Measurements from ENCODE around the gene OR2G3. TPM values are rescaled to one million over a fixed set of nuclear protein-coding genes. Genes with fewer than 3 reads are reported as not detected.

The OR2G3 gene
- total and polyA plus RNA-seq, 9 of the 15 experiments (the other 6 are each of a cell fraction or from before 2014, with no cell fraction given): not detected

DNA sequence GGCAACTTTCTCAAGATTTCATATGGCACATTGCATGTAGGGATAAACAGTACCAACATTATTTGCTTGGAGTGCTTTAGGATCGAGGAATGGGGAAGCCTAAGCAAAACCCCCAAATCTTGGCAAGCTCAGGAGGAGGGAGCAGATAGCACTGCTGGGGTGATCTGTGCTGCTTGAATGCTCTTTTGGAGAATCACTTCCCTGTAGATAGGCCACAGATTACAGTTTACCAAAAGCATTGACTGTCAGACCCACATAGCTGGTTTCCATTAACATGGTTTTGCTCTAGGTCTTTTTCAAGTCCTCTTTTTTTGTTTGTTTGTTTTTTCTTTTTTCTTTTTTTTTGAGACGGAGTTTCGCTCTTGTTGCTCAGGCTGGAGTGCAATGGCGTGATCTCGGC, 37.4 kb downstream of the OR2G3 start (continued):
- TF ChIP-seq ZNF12 (CRISPR knock-in tag; IDR thresholded peaks at IDR 0.05): no peak
- no peak for TF ChIP-seq PRMT5 (CRISPR knock-in tag; IDR thresholded peaks at IDR 0.05)
- TF ChIP-seq ZBTB17 (CRISPR knock-in tag; IDR thresholded peaks at IDR 0.05): no peak
- no peak for TF ChIP-seq KLF13 (tag; IDR thresholded peaks at IDR 0.05; ENCODE audit: borderline replicate concordance, low read depth)
- TF ChIP-seq, protein P1, sequence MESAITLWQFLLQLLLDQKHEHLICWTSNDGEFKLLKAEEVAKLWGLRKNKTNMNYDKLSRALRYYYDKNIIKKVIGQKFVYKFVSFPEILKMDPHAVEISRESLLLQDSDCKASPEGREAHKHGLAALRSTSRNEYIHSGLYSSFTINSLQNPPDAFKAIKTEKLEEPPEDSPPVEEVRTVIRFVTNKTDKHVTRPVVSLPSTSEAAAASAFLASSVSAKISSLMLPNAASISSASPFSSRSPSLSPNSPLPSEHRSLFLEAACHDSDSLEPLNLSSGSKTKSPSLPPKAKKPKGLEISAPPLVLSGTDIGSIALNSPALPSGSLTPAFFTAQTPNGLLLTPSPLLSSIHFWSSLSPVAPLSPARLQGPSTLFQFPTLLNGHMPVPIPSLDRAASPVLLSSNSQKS (CRISPR knock-in tag; IDR thresholded peaks at IDR 0.05): no peak
- TF ChIP-seq, protein P2, sequence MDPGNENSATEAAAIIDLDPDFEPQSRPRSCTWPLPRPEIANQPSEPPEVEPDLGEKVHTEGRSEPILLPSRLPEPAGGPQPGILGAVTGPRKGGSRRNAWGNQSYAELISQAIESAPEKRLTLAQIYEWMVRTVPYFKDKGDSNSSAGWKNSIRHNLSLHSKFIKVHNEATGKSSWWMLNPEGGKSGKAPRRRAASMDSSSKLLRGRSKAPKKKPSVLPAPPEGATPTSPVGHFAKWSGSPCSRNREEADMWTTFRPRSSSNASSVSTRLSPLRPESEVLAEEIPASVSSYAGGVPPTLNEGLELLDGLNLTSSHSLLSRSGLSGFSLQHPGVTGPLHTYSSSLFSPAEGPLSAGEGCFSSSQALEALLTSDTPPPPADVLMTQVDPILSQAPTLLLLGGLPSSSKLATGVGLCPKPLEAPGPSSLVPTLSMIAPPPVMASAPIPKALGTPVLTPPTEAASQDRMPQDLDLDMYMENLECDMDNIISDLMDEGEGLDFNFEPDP (CRISPR knock-in tag; IDR thresholded peaks at IDR 0.05): no peak

DNA sequence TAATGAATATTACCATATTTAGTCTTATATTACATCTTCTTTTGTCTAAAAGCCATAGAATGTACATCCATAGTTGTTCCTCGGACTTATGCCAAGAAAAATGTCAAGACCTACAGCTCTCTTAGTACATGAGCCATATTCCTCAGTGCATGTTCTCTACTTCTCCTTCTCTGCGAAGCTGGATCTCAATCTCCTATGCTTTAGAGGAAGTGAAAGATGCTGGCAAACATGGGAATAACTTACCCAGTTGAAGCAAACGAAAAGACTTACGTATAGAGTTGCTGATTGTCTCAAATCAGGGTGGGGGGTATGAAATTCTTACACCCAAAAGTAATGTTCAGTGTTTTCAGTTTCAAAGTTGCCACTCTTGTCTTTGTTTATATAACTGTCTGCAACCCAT, 41.5 kb downstream of the OR2G3 start:
- Histone ChIP-seq H3K4me1 (replicated peaks in 1 of 2; ENCODE audit: control insufficient read depth in 2 of 2, insufficient read depth in 2 of 2, low read length in 2 of 2) (no peaks in the 10 kb centered on the region), H3K4me3 (no peak overlapping the region), H3K79me2 (ENCODE audit: control insufficient read depth, insufficient read depth, low read length) (no peaks in the 10 kb centered on the region), H3K27ac (ENCODE audit: extremely low read depth, low read depth, low read length) (no peak overlapping the region), H3K4me2 (ENCODE audit: insufficient read depth, low read length) (no peak overlapping the region), H3K9ac (ENCODE audit: insufficient read depth in 1 of 2, low read depth in 2 of 2, low read length in 2 of 2) (no peak overlapping the region), H4K20me1 (replicated peaks; ENCODE audit: control insufficient read depth, insufficient read depth, low read length) (no peaks in the 10 kb centered on the region), H3K27me3 (ENCODE audit: control insufficient read depth in 2 of 2, insufficient read depth in 2 of 2, low read length in 2 of 2) (no peaks in the 10 kb centered on the region), H3K36me3 (ENCODE audit: control insufficient read depth, insufficient read depth, low read length) (no peaks in the 10 kb centered on the region), H3K9me3 (replicated peaks; ENCODE audit: control insufficient read depth, insufficient read depth, low read depth, low read length) (no peaks in the 10 kb centered on the region), H3K9me1 (ENCODE audit: control insufficient read depth, insufficient read depth, low read length) (no peaks in the 10 kb centered on the region), H2AFZ (ENCODE audit: low read depth, low read length) (no peak overlapping the region)
- FAIRE-seq (no peak), DNase-seq (ENCODE audit: extremely low read depth in 1 of 4, low spot score in 3 of 4) (no peak), ATAC-seq (no peak)
- TF ChIP-seq, protein P3, sequence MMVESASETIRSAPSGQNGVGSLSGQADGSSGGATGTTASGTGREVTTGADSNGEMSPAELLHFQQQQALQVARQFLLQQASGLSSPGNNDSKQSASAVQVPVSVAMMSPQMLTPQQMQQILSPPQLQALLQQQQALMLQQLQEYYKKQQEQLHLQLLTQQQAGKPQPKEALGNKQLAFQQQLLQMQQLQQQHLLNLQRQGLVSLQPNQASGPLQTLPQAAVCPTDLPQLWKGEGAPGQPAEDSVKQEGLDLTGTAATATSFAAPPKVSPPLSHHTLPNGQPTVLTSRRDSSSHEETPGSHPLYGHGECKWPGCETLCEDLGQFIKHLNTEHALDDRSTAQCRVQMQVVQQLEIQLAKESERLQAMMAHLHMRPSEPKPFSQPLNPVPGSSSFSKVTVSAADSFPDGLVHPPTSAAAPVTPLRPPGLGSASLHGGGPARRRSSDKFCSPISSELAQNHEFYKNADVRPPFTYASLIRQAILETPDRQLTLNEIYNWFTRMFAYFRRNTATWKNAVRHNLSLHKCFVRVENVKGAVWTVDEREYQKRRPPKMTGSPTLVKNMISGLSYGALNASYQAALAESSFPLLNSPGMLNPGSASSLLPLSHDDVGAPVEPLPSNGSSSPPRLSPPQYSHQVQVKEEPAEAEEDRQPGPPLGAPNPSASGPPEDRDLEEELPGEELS (CRISPR knock-in tag; IDR thresholded peaks at IDR 0.05; ENCODE audit: borderline replicate concordance): no peak
- TF ChIP-seq GATAD2A (IDR thresholded peaks at IDR 0.05): no peak
- no peak for TF ChIP-seq MBD2 (IDR thresholded peaks at IDR 0.05; ENCODE audit: borderline replicate concordance, low read depth)
- TF ChIP-seq FUS (optimal IDR thresholded peaks at IDR 0.05; ENCODE audit: low read depth, low read length): no peak
- no peak for TF ChIP-seq NFYB (IDR thresholded peaks at IDR 0.05; ENCODE audit: extremely low read depth, insufficient read length)
- TF ChIP-seq TAF9B (IDR thresholded peaks at IDR 0.05; ENCODE audit: partially characterized antibody): no peak
- no peak for TF ChIP-seq ZNF717 (CRISPR knock-in tag; IDR thresholded peaks at IDR 0.05)
- TF ChIP-seq TCFL5 (CRISPR knock-in tag; conservative IDR thresholded peaks at IDR 0.05): no peak
- BruUV-seq (replicated peaks): no TSS peak
- ChIA-PET POLR2A (no interaction called here), CTCF (ENCODE audit: low intra/inter-chr PET ratio) (no interaction called here)
- in situ Hi-C loops (cut with MboI) (no loop called here), intact Hi-C loops (cut with micrococcal nuclease) (no loop called here)
- 0% methylated on average over 4 of the region's 4 CpGs for WGBS (ENCODE audit: insufficient coverage, low coverage, missing lambda C conversion rate)
